ENCODE measurements around the gene WDR89.

- TF ChIP-seq TCF7 (IDR thresholded peaks at IDR 0.05; ENCODE audit: borderline replicate concordance) (no peak), ZNF561 (CRISPR knock-in tag; conservative IDR thresholded peaks at IDR 0.05) (no peak)
These were observed 76.2 kb downstream of the WDR89 start for GRCh38 chr14:63565448-63565847.
